ENCODE data around the gene MXRA8. TPM values are rescaled to one million over a fixed set of nuclear protein-coding genes. Genes with fewer than 3 reads are reported as not detected.
"Not testable (repeated sequence)": the region's sequence is repeated elsewhere in the genome, so short reads cannot be mapped to it uniquely, and the experiment has no call there.

Gene MXRA8
- total RNA-seq, 1 donor from 2014 or later: 39.1 TPM

DNA sequence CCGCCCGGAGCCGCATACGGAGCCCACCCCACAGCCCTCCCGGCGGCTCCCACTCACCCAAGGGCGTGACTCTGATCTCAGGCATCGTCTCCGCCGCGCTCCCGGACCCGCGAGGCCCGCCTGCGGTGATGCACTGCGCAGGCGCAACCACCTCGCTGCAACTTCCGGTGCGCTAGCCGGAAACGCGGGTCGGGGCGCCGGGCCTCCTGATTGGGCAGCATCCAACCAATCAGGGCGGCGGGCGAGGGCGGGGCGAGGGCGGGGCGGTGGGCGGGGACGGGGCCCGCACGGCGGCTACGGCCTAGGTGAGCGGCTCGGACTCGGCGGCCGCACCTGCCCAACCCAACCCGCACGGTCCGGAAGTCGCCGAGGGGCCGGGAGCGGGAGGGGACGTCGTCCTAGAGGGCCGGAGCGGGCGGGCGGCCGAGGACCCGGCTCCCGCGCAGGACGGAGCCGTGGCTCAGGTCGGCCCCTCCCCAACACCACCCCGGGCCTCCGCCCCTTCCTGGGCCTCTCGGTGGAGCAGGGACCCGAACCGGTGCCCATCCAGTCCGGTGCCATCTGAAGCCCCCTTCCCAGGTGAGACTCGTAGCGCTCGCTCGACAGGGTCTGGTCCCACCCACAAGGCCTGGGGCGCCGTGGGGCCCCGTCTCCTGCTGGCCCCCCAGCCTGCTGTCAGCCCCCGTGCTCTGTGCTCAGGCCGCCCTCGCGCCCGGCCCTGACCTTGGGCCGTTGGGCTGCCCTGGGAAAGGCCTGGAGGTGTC, 33.6 kb downstream of the MXRA8 start, which contains the start of the genes CPTP and INTS11:
Gene CPTP (plus strand): TSS at position 279 of the 764 bp plus-strand sequence. CDS start 2,109 bp downstream, outside the sequence.
Gene INTS11 (minus strand): TSS at position 137 of the 764 bp plus-strand sequence. CDS start 52 bp downstream, at position 85.
- no peak for DNase-seq (ENCODE audit: extremely low read depth, low read depth, low spot score)

DNA sequence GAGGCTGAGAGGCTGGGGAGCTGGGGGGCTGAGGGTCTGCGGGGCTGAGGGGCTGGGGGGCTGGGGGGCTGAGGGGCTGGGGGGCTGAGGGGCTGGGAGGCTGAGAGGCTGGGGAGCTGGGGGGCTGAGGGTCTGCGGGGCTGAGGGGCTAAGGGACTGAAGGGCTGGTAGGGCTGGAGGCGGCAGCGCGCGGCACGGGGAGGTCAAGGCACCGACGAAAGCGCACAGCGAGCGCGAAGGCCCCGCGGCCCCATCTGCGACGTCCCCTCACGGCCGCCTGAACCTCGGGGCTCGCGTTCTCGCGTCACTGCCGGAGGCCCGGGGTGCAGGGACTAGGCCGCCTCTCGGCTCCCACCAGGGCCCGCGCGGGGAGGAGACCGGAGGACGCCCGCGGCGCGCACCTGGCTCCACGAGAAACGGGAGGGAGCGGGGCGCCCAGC, 34.3 kb downstream of the MXRA8 start:
- no peak for DNase-seq (ENCODE audit: extremely low read depth, low read depth, low spot score)

DNA sequence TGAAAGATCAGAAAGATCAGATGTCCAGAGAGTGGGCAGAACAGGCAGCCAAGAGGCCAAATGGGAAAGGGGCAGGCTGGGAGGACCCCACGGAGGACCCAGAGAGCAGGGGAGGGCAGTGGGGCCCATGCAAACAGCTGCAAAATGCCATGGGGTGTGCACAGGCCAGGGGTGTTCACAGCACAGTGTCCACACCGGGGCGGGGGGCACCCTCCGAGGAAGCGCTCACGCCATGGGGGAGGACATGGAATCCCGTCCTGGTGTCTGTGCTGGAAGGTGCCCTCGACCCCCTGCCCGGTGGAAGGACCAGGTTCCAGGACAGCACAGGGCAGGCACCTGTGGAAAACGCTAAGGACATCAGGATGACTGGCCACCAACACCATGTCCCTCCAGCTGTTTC, 35.4 kb downstream of the MXRA8 start:
- no peak for DNase-seq (ENCODE audit: extremely low read depth, low read depth, low spot score)

DNA sequence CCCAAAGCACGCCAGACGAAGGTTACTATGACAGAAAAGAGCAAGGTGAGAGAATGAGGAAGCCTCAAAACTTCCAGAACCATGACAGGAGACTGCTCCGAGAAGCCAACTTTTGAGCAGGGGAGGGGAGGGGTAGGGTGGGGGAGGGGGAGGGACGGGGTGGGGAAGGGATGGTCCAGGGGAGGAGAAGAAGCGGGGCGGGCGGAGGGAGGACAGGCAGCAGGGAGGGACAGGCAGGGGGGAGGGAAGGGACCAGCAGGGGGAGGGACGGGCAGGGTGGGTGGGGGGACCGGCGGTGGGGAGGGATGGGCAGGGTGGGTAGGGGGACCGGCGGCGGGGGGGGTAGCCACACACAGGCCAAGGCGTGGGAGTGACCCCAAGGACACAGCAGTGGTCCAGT, 35.9 kb downstream of the MXRA8 start:
- DNase-seq (ENCODE audit: extremely low read depth, low read depth, low spot score): no peak

DNA sequence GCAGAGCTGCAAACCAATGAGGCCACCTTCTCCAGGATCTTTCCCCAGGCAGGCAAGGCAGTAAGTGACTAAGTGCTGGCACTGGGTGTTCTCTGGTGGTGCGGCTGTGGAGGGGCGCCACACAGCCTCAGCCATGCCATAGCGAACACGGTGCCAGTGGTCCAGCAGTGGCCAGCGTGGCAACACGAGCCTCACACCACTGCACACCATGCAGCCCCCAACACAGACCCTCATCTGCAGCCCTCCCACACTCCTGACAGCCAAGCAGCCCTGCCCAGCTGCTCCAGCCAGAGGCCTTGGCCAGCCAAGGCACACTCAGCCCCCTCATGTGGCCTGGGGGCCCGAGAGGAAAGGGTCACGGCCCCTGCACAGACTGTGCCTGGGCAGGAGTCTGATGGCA, 36.9 kb downstream of the MXRA8 start:
- DNase-seq (ENCODE audit: extremely low read depth, low read depth, low spot score): no peak

DNA sequence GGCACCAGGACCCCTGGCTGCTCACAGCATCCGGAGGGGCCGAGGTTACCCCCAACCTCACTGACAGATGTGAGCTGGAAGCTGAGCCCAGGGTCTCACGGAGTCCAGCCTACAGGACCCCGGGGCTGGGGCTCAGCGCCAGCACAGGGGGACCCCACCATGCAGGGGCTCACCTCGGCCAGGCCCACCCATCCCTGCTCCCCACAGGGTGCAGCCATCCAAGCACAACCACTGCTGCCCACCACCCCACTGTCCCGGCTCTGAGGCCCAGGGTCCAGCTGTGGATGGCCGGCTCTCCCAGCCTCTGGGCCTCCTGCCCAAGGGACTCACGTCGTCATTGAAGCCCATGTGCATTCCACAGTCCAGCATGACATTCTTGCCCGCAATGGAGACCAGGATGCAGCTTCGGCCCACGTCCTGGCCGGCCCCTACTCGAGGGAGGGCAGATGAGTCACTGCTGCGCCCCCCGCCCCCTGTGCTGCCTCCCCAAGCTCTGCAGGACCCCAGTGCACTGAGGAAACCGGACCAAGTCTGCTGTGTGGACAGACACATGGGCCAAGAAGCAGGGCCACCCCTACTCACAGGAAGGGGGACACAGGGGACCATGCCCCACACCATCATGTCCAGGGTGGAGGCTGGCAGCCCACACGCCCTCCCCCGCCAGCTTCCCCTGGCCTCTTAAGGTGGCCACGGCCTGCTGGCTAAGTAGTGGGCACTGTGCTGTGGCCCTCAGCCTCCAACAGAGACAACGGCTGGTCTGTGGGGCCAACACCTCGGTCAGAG, 37.5 kb downstream of the MXRA8 start:
- DNase-seq (ENCODE audit: extremely low read depth, low read depth, low spot score): no peak

DNA sequence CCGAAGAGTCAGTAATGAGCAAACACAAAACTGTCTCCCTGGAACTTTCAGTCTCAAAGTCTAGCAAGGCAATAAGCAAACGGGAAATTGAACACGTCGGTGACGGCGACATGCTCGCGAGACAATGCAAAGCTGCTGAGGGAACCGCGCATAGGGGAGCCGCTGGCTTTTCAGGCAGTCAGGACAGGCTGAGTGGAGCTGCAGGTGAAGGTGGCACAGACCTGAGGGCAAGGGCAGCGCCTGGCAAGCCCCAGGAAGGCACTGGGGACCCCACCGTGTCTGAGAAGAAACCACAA, 38.8 kb downstream of the MXRA8 start:
- no peak for DNase-seq (ENCODE audit: extremely low read depth, low read depth, low spot score)

DNA sequence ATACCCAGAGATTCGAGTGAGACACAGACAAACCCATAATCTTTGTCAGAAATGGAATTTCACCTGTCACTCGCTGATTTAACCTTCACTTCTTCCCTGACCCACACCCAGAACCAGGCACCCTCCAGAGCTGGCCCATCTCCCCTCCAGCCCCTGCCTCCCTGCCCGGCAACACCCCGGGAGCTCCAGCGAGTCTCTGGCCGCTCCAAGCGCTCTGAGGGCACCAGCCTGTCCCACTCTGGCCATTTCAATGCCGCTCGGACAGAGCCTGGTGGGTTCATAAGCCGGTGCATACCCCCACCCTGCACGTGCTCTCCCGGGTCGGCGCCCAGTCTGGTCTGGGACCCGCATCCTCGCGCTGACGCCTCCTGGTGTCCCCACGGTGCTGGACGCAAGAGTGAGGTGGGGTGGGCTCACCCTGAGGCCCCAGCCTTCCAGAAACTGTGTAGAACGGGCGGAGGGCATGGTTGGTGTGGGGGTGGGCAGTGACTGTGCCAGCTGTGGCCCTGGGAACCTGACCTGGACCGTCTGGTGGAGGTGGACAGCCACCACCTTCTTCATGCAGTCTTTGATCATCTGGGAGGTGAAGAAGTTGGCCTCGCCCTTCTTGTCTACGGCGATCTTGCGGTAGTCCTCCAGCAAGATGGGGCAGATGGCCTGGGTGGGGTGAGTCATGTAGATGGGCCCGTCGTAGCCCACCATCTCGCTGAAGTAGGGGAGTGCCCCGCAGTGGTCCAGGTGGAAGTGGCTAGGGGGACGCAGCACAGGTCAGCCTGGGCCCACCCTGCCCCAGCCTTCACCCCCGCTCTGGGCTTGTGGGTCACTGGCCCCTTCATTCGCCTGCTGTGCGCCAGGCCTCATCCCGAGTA, 39.3 kb downstream of the MXRA8 start:
- DNase-seq (ENCODE audit: extremely low read depth, low read depth, low spot score): no peak

DNA sequence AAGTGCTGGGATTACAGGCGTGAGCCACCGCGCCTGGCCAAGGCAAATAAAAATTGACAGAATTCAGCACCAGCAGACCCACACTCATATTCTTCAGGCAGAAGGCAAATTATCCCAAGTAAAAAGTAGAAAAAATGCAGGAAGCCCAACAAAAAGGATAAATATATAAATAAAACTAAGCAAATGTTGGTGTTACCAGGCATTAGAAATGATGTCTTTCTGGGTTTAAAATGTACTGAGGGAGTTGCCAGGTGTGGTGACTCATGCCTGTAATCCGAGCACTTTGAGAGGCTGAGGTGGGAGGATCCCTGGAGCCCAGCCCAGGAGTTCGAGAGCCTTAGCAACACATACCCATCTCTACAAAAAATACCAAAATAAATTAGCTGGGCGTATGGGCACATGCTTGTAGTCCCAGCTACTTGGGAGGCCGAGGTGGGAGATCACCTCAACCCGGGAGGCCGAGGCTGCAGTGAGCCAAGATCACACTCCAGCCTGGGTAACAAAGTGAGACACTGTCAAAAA, 40.2 kb downstream of the MXRA8 start:
- DNase-seq (ENCODE audit: extremely low read depth, low read depth, low spot score): no peak

DNA sequence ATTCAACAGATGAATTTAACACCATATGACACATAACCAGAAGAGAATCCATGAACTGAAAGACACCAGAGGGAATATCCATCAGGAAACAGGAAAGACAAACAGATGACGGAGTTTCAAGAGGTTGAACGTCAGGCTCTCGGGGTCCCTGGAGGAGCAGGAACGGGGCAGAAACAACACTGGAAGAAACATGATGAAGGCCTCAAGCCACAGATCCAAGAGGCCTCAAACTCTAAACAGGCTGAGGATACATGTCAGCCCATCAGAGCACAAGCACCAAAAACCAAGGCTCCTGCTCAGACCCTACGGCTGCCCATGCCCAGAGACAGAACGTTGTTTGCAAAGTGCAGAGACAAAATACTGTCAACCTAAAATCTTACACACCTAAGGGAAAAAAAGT, 40.9 kb downstream of the MXRA8 start:
- no peak for DNase-seq (ENCODE audit: extremely low read depth, low read depth, low spot score)

DNA sequence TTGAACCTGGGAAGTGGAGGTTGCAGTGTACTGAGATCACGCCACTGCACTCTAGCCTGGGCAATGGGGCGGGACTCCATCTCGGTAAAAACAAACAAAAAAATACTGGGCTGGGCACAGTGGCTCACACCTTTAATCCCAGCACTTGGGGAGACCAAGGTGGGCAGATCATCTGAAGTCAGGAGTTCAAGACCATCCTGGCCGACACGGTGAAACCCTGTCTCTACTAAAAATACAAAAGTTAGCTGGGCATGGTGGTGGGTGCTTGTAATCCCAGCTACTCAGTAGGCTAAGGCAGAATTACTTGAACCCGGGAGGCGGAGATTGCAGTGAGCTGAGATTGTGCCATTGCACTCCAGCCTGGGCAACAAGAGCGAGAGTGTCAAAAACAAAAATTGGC, 42.2 kb downstream of the MXRA8 start:
- DNase-seq (ENCODE audit: extremely low read depth, low read depth, low spot score): not testable (repeated sequence)

DNA sequence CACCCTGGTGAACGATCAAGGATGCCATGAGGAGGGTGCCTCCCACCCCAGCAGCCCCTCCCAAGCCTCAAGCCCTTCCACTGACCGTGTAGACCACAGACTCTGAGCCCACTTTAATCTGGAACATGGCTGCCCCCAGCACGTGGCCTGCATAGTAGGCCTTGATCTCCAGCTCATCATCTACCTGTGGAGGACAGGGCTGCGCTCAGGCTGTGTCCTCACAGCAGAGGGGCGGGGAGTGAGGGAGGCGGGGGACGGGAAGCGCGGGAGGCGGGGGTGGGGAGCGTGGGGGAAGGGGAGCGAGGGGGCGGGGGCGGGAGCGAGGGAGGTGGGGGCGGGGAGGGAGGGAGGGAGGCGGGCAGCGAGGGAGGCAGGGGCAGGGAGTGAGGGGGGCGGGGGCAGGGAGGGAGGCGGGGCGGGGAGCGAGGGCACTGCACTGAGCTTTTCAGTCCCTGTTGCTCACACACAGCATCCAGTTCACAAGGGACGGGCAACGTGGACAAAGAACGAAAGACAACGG, 42.9 kb downstream of the MXRA8 start:
- no peak for DNase-seq (ENCODE audit: extremely low read depth, low read depth, low spot score)

DNA sequence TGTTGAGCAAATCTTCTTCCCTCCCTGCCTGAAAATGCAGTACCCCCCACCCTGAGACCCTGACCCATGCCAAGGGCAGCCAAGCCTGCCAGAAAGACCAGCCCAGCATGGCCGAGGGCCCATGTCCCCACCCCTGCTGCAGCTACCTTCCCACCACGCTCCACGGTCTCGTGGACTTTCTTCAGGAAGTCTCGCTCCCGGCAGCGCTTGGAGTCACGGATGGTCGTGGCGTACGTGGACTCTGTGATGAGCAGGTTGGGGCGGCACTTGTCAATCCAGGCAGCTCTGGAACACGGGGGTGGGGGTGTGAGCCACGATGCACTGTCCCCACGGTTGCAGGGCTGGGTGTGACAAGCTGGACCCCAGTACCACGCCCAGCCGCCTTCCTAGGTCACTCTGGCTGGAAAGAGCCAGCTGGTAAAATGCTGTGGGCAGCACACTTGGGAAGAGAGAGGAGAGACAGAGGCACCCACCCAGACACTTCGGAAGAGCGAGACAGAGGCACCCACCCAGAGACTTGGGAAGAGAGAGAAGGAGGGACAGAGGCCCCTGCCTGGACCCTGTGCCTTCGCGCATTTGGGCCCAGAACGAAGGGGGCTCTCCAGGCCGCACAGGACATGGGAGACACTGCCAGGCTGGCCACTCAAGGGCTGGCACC, 43.5 kb downstream of the MXRA8 start:
- no peak for DNase-seq (ENCODE audit: extremely low read depth, low read depth, low spot score)

DNA sequence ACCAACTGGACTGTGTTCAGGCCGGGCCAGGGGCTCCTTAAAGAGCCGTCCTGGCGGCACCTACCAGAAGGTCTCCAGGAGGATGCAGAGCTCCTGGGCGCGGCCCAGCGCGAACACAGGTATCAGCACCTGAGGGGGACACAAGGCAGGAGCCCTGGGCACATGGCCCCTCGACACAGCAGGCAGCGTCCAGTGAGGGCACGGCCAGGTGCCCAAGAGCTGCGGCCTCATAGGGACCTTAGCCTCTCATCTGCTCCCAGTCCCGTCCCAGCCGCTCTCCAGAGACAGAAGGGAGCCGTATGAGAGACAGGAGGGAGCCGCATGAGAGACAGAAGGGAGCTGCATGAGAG, 44.1 kb downstream of the MXRA8 start:
- DNase-seq (ENCODE audit: extremely low read depth, low read depth, low spot score): no peak

DNA sequence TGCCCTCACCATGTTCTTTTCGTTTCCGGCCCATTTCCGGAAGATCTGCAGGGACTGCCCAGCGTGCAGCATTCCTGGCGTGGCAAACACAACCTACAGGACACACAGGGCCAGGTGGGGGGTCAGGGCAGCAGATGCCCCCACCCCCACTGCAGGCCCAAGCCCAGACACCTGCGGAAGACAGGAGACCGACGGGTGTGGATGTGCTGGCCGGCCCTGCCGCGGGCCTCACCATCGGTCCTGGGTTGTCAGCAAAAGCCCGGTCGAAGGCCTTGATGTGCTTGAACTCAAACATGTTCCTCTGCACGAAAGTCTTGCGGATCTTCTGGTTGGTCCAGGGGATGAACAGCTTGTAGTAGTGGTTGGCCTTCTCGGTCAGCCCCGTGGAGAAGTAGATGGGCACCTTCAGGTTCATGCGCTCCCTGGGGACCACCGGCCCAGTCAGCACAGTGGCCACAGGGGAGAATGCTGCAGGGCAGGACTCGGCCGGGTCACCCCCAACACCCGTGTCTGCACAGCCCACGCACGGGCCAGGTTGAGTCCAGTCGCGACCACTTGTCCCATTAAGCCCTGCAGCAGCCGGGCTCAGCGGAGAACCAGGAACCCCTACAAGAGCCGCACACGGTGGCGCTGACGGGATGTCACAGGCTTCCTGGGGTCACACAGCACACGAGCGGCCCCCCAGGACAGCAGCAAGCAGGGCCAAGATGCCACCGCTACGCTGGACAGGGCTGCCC, 44.7 kb downstream of the MXRA8 start:
- DNase-seq (ENCODE audit: extremely low read depth, low read depth, low spot score): no peak

DNA sequence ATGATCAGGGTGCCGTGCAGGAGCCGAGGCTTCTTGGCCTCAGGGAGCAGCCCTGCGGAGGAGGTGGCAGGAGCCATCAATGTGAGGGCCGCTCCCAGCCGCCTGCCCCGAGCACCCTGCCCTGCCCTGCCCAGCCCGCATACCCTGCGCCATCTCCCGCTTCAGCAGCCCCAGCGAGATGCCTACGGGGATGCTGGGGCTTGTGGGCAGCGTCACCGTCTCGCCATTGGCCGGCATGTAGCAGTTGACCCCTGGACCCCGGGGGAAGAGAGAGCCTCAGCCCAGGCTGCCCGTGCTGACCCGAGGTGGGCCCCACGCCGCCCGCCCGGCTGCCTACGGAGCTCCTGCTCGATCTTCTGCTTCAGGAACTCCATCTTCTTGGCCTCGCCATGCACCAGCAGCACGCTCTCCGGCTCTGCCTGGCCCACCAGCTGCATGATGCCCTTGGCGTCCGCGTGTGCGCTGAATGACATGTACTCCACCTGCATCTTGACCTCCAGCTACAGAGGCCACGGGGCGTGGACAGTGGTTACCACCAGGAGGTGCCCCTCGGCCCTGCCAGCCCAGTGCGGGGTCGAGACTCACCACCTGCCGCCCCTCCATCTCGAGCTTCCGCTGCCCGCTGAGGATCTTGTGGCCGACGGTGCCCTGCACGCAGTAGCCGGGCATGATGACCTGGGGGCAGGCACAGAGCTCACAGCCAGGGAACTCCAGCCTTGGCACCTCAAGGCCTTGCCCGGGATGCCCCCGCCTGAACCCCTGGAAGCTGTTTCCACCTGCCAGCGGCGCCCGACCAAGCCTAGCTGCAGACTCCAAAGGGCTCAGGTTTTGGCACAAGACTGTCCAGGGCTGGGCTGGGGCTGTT, 45.7 kb downstream of the MXRA8 start:
- DNase-seq (ENCODE audit: extremely low read depth, low read depth, low spot score): no peak

DNA sequence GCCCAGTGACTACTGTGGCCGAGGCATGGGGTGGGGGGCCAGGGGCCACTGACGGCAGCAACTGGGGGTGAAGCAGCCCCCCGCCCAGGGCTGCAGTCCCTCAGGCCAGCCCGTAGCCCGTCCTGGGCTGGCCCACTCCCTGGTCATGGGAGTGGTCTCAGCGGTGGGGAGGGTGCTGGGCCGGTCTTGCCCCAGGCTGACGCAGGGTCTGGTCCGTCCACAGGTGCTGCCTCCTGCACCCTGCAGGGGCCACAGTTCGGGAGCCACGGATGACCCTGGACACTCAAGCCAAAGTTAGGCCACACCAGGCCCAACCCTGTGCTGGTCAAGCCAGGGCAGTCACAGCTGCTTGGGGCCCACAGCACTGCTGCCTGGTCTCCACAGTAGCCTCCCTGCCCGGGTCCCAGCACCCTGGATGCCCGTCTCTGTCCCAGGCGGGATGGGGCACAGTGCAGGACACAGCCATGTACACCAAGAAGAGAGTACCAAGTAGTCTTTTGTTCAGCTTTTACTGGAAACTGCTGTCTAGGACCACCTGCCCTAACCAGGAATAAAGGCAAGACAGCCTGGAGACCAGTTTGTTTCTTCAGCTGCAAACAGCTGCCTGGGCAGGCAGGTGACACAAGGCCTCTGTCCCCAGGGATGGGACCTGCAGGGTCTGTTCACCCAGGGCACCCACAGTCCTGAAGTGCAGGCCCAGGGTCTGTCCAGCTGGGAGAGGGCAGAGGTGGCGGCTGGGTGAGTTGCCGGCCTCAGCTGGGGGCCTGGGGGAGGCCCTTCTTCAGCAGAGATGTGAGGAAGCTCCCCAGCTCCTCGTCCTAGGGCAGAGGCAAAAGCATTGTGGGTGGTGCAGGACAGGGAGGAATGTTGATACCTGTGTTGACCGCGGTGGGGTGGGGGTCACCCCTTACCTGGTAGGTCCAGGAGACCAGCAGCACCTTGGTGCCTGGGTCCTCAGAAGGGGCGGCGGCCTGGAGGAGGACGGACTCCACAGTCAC, 46.9 kb downstream of the MXRA8 start:
- no peak for DNase-seq (ENCODE audit: extremely low read depth, low read depth, low spot score)
